Stimulated activated CD8-positive, alpha-beta memory T cell treated with anti-CD3 and anti-CD28 coated beads, Interleukin-15, amount 100 ng/mL, for 4 hours (primary cell): ENCODE data around the gene SETBP1.
"Not testable (repeated sequence)": the region's sequence is repeated elsewhere in the genome, so short reads cannot be mapped to it uniquely, and the experiment has no call there.

Source experiments
- DNase-seq, 2 donors: peaks; one replicate each; pipeline ENCODE4 v3.0.0-alpha.2; 2020; ENCODE audit warnings: low read depth in 2 of 2

Gene SETBP1

GRCh38 chr18:44790860-44791259, 110.2 kb downstream of the SETBP1 start:
- no peak for DNase-seq

GRCh38 chr18:44791520-44791919, 110.8 kb downstream of the SETBP1 start:
- DNase-seq: no peak

DNA sequence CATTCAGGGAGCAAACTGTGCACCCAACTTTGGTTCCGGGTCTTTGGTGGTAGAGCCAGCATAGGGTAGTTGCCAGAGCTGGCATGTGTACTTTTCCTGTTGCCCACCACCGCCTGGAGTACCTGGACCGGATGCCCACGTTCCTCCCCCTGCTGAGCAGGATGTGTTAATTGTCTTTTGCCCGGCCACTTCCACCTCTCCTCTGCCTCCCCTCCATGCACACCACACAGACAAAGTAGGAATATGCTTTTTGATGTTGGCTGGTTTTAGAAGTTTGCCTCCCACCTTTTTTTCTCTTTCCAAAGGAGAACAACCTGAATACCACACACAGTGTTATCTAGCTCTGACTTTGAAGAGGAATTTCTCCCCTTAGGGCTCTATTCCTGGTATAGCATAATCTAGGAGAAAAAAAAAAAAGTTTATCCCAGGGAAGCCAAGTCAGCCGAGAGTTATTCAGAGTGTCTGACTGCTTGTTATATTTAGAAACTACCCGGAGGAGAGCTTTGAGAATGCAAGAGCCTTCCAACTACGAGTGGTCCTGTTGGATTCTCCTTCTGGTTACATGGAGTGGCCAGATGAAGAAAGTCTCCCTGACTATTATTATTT, 111.9 kb downstream of the SETBP1 start:
- no peak for DNase-seq

DNA sequence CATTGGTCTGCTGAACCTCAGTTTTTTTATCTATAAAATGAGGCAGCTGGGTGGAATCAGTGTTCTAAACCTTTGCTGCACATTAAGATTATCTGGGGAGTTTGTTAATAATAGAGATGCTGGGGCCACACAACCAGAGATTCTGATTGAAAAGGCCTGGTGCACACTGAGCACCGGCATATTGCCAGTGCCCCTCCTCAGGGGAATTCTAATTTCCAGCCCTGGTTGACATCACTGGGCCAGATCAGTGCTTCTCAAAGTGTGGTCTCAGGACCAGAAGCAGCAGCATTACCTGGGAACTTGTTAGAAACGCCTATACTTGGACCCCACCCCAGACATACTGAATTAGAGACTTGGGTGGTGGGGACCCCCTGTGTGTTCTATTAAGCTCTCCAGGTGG, 112.5 kb downstream of the SETBP1 start:
- no peak for DNase-seq

- DNase-seq: no peak
Measured at GRCh38 chr18:44793685-44794084, 113.0 kb downstream of the SETBP1 start.

DNA sequence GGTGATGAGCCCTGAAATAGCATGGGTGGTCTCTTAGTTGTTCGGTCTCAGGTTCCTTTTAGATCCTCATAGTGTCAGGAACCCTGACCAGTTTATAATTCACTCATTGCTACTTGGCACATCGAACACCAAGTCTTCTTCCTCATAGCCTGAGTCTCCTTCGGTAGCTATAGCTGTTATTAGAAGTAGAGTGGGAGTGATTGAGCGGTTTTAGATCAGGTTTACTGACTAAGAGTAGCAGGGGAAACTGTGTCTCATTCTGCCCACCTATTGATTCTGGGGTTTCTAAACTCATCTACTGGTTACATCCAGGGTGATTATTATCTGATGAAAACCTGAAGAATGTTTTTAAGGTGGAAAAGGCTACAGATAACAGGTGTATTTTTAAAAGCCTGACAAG, 114.6 kb downstream of the SETBP1 start:
- no peak for DNase-seq

GRCh38 chr18:44796429-44797428, 116.0 kb downstream of the SETBP1 start:
- DNase-seq: no peak

- DNase-seq: no peak
Measured at GRCh38 chr18:44798433-44799048, 117.9 kb downstream of the SETBP1 start.

DNA sequence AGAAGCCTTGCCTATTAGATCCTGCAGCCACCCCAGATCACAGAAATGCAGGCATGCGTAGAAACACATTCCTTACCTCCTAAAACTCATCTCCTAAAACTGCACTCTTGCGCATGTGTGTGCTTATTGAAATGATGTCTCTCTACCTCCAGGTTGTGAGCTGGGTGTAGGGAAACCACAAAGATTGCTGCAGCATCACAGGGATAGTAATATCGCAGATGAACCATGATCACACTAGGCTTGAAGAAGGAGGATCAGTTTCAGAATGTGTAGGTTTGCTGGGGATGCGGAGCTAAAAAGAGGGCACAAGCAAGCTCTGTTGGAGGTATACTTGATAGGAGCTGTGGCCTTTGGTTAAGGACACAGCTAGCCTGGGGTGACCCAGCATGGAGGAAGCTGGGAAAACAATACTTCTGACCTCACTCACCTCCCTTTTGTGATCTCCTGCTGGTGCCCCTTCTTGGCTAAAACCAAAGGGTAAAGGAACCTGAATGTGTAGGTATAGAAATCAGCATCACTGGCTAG, 118.8 kb downstream of the SETBP1 start:
- no peak for DNase-seq

- DNase-seq: no peak
Measured at GRCh38 chr18:44799907-44800421, 119.3 kb downstream of the SETBP1 start.

GRCh38 chr18:44800766-44801165, 120.1 kb downstream of the SETBP1 start:
- not testable (repeated sequence) for DNase-seq

DNA sequence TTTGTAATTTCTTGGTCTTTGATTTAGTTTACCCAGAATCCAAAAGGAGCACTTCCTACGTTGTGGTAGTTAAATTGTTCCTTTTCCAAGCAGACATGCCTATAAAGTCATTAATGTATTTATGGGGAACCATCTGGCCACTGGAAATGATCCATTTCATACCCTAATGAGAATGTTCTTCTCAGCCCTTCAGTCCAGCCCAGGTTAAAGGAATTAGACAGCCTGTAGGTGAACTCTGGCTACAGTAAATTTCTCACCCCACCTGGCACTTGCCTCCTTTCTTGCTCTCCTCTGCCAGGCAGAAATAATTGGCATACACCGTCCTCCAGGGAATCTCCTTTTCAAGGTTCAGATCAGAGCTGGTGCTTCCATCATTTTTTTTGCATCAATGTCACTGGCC, 121.1 kb downstream of the SETBP1 start:
- DNase-seq: no peak

DNA sequence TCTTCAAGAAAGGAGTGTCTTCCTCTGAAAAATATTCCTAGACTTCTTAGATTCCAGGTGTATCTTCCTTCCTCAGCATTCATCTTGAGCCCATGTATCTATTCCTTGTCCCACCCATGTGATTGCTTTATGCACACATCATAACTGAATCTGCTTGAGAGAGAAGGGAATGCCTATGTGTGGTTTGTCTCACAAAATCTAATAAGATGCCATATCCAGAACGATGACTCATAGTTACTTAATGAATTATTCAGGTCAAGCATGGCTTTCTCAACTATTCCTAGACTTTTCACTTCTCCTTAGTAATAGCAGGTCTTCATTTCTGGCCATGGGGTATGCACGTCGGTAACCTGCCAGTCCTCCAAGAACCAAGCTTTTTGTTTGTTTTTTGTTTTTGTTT, 121.8 kb downstream of the SETBP1 start:
- no peak for DNase-seq

- DNase-seq: no peak
Measured at GRCh38 chr18:44803019-44803650, 122.4 kb downstream of the SETBP1 start.

DNA sequence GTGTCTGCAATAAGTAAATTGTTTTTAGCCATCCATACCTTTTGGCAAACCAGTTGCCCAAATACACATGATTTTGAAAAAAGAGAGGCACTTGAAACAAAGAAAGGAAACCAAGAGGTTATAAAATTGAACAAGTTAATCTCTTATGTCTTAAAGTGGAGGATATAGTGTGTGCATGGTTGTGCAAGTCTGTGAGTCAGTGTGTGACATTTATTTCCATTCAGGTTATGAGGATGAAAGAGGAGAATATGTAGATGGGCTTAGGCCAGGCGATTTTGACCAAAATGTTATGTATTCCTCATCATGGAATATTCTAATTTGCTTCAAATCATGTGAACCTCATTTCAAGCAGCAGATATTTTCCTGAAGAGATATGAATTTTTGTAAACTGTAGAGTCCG, 123.3 kb downstream of the SETBP1 start:
- no peak for DNase-seq

DNA sequence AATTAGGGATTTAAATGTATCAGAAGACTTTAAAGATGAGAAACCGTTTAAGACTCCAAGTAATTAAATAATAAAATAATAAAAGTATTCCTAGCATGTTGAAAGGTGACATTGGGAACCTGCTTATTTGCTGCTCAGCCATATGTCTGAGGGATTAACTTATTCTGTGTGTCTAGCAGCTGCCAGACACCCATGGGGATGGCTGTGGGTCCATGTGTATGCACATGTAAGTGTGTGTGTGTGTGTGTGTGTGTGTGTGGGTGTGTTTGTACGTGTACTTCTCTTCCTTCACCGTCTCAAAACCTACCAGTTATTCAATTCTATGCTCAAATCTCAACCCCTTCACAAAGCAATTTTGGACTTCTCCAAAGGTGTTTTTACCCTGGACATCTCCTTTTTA, 124.5 kb downstream of the SETBP1 start:
- DNase-seq: no peak

GRCh38 chr18:44805643-44806042, 125.0 kb downstream of the SETBP1 start:
- no peak for DNase-seq

- no peak for DNase-seq
Measured at GRCh38 chr18:44807766-44808165, 127.1 kb downstream of the SETBP1 start.

DNA sequence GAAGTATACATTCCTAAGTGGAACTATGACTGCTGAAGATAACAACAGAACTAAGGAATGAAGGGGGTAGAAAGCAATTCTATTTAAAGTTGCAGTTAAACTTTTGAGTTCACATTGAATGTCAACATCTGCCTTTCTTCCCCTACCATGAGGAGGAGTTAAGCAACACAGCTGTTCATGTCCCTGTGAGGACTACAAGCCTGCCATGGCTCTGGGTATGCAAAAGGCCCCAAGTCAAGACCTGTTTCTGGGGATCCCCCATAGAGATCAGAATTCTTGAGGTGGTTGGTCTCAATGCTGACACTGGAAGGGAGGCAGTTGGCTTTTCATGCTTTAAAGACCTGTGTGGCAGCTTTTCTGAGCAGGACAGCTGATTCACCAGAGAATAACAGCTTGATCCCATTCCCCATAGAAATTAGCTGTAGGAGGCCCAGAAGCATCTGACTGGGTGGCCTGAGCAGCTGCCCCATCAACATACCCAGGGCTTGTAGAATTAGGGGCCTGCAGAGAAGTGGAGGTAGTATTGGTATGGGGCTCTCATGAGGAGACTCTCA, 131.0 kb downstream of the SETBP1 start:
- DNase-seq: no peak

GRCh38 chr18:44812426-44812825, 131.7 kb downstream of the SETBP1 start:
- DNase-seq: no peak

DNA sequence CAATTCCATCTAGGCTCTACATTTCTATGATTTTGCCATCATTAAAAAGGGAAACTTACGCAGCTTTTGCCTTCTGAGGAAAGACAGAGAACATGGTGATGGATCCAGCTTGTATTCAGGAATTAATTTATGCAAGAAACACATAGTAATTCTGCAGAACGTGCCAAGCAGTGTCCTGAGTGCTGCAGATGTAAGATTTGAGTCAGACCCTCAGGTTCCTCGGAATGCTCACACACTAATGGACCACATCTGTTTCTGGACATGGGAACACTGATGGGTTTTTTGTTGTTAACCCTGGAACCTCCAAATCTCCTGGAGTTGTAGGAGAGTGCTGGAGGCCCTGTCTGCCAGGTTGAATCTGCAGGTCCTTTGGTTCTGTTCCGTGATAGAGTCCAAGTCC, 132.9 kb downstream of the SETBP1 start:
- no peak for DNase-seq
